Measurements from ENCODE around the gene RHOA.

GRCh38 chr3:49385617-49386016 lies 26.2 kb downstream of the RHOA start:
- TF ChIP-seq CTCF (IDR thresholded peaks at IDR 0.05) (no peak), POLR2A (IDR thresholded peaks at IDR 0.05) (no peak)
